T-helper 2 cell treated with Interferon-gamma antibody and Interleukin-4, amounts not matched to agents 5 μg/mL and 100 μg/mL, for 36 hours (primary cell): Measurements from ENCODE around the gene YBEY.

Experiments
- DNase-seq: peaks from one replicate; pipeline ENCODE4 v3.0.0; 2021; ENCODE audit warnings: low spot score
- H3K27ac Mint-ChIP-seq: one replicate; pipeline ENCODE4 v1.8.0; 2021; ENCODE audit warnings: mild to moderate bottlenecking, mixed read lengths
- H3K27me3 Mint-ChIP-seq: one replicate; pipeline ENCODE4 v1.8.0; 2021; ENCODE audit warnings: low read depth, mixed read lengths
- H3K36me3 Mint-ChIP-seq: one replicate; pipeline ENCODE4 v1.8.0; 2021; ENCODE audit warnings: low read depth, mixed read lengths
- H3K4me1 Mint-ChIP-seq: one replicate; pipeline ENCODE4 v1.8.0; 2021; ENCODE audit warnings: low read depth, mixed read lengths
- H3K4me3 Mint-ChIP-seq: one replicate; pipeline ENCODE4 v1.8.0; 2022; ENCODE audit warnings: mild to moderate bottlenecking, moderate library complexity, mixed read lengths
- H3K9me3 Mint-ChIP-seq: one replicate; pipeline ENCODE4 v1.8.0; 2021; ENCODE audit warnings: mixed read lengths

YBEY gene

GRCh38 chr21:46274797-46275390 lies 11.2 kb upstream of the YBEY start:
- no peak for DNase-seq
- no peaks in the 10 kb centered on the region for H3K9me3 Mint-ChIP-seq
- H3K27ac Mint-ChIP-seq = no peak overlapping the region
- no peaks in the 10 kb centered on the region for H3K27me3 Mint-ChIP-seq
- H3K4me1 Mint-ChIP-seq = no peaks in the 10 kb centered on the region
- no peak overlapping the region for H3K4me3 Mint-ChIP-seq
- peaks cover 57% of the 10 kb centered on the region for H3K36me3 Mint-ChIP-seq

GRCh38 chr21:46284077-46284644 lies 2.0 kb upstream of the YBEY start:
- H3K4me1 Mint-ChIP-seq = peaks cover 34% of the 10 kb centered on the region
- DNase-seq = no peak
- H3K27ac Mint-ChIP-seq = peak overlapping the region; percentile 77
- H3K27me3 Mint-ChIP-seq = no peaks in the 10 kb centered on the region
- H3K36me3 Mint-ChIP-seq = peaks cover 47% of the 10 kb centered on the region
- H3K9me3 Mint-ChIP-seq = no peaks in the 10 kb centered on the region
- peak overlapping the region; percentile 96 for H3K4me3 Mint-ChIP-seq

- peaks cover 35% of the 10 kb centered on the region for H3K4me1 Mint-ChIP-seq
- H3K27ac Mint-ChIP-seq = peak overlapping the region; percentile 91
- peak overlapping the region; percentile 96 for H3K4me3 Mint-ChIP-seq
- peaks cover 43% of the 10 kb centered on the region for H3K36me3 Mint-ChIP-seq
- no peak for DNase-seq
- H3K9me3 Mint-ChIP-seq = no peaks in the 10 kb centered on the region
- H3K27me3 Mint-ChIP-seq = no peaks in the 10 kb centered on the region
These were observed 1.4 kb upstream of the YBEY start for GRCh38 chr21:46284733-46285132.

DNA sequence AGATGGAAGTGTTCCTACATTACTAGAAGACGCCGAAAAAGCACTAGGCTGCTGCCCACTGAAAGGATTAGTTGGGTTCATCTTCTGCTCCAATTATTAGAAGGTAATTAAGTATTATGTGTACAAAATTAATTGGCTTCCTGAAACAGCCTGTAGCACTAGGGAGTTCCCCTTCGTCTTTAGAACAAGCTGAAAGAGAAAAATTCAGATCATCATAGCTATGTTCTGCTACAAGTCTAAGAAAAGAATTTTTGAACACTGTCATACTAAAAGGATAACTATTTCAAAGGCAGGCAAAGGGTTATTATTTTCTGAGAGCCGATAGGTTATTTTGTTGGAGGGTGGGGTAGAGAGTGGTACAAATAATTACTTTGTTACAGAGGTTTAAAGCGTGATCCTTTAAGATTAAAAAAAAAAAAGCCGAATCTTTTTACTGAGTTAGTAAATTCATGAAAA lies 908 bp upstream of the YBEY start, which contains the start of gene MCM3AP:
Gene MCM3AP, minus strand, starts transcription at position 406 of the 456 bp plus-strand sequence. Its CDS starts 325 bp downstream, at position 81.
- DNase-seq = no peak
- Mint-ChIP-seq H3K27me3 (no peaks in the 10 kb centered on the region), H3K9me3 (no peaks in the 10 kb centered on the region), H3K36me3 (peaks cover 40% of the 10 kb centered on the region), H3K27ac (peak within 1 kb of the TSS; percentile 97), H3K4me1 (peaks cover 37% of the 10 kb centered on the region), H3K4me3 (peak within 1 kb of the TSS; percentile 97)

- H3K4me1 Mint-ChIP-seq = peaks cover 36% of the 10 kb centered on the region
These were observed 483 bp downstream of the YBEY start for GRCh38 chr21:46286648-46287002.

GRCh38 chr21:46287541-46287940 lies 1.4 kb downstream of the YBEY start:
- Mint-ChIP-seq H3K4me3 (peak overlapping the region; percentile 97), H3K9me3 (peaks cover 8% of the 10 kb centered on the region), H3K36me3 (peaks cover 42% of the 10 kb centered on the region), H3K4me1 (peaks cover 34% of the 10 kb centered on the region), H3K27me3 (no peaks in the 10 kb centered on the region), H3K27ac (no peak overlapping the region)
- no peak for DNase-seq

More at GRCh38 chr21:46286648-46287002, 483 bp downstream of the YBEY start:
- Mint-ChIP-seq H3K9me3 (peaks cover 5% of the 10 kb centered on the region), H3K27me3 (no peaks in the 10 kb centered on the region), H3K27ac (peak overlapping the region; percentile 97), H3K36me3 (peaks cover 40% of the 10 kb centered on the region), H3K4me3 (peak overlapping the region; percentile 97)
- no peak for DNase-seq

GRCh38 chr21:46289655-46290179 lies 3.6 kb downstream of the YBEY start:
- DNase-seq = no peak
- Mint-ChIP-seq H3K36me3 (peaks cover 27% of the 10 kb centered on the region), H3K27ac (no peak overlapping the region), H3K4me3 (no peak overlapping the region), H3K27me3 (no peaks in the 10 kb centered on the region), H3K4me1 (peaks cover 22% of the 10 kb centered on the region), H3K9me3 (peaks cover 8% of the 10 kb centered on the region)

DNA sequence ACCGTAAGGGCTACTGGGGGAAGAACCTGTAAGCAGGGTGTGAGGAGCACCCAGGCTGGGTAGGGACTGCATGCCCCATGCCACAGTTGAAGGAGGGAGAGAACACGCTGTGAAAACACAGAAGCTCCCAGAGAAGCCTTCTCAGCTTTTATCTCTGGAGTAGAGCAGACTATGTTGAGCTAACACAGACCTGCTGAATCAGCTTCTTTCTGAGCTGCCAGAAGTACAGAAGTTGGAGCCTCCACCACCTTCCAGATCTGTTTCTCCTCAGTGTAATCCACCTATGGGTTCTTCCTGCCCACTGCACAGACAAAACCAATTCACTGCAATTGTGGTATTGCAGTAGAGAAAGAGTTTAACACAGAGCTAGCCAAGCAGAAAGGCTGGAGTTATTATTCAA lies 5.4 kb downstream of the YBEY start:
- no peak for DNase-seq
- Mint-ChIP-seq H3K4me3 (no peak overlapping the region), H3K27me3 (no peaks in the 10 kb centered on the region), H3K4me1 (peaks cover 23% of the 10 kb centered on the region), H3K9me3 (peaks cover 8% of the 10 kb centered on the region), H3K36me3 (peaks cover 22% of the 10 kb centered on the region), H3K27ac (no peak overlapping the region)

GRCh38 chr21:46294647-46295176 lies 8.6 kb downstream of the YBEY start:
- Mint-ChIP-seq H3K27me3 (no peaks in the 10 kb centered on the region), H3K4me1 (peaks cover 15% of the 10 kb centered on the region), H3K27ac (peak overlapping the region; percentile 36), H3K9me3 (peaks cover 8% of the 10 kb centered on the region), H3K36me3 (peaks cover 25% of the 10 kb centered on the region), H3K4me3 (no peak overlapping the region)
- DNase-seq = no peak

DNA sequence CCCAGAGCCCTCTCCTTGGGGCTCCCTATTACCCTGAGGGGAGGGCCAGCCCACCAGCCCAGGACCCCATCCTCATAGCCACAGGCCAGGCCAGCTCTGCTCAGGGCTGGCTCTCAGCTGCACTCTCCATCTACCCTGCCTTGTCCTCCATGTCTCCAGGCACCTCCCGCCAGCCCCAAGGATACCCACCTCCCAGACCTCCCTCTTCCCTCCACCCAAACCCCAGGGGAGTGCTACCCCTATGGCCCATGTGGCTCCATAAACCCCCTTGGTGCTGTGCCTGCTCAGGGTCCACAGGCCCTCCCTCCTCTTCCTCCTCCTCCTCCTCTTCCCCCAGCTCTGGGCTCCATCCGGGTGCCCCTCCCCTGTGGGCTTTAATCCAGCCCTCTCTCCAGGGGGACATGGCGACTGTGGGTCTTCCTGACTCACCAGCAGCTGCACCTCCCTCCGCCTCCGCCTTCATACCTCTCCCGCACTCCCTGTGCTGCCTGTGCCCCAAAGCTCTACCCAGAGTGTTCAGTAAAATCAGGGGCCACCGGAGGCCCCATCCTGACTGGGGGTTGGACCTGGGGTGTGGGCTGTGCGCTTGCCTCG lies 9.1 kb downstream of the YBEY start:
- no peak overlapping the region for H3K4me3 Mint-ChIP-seq

DNA sequence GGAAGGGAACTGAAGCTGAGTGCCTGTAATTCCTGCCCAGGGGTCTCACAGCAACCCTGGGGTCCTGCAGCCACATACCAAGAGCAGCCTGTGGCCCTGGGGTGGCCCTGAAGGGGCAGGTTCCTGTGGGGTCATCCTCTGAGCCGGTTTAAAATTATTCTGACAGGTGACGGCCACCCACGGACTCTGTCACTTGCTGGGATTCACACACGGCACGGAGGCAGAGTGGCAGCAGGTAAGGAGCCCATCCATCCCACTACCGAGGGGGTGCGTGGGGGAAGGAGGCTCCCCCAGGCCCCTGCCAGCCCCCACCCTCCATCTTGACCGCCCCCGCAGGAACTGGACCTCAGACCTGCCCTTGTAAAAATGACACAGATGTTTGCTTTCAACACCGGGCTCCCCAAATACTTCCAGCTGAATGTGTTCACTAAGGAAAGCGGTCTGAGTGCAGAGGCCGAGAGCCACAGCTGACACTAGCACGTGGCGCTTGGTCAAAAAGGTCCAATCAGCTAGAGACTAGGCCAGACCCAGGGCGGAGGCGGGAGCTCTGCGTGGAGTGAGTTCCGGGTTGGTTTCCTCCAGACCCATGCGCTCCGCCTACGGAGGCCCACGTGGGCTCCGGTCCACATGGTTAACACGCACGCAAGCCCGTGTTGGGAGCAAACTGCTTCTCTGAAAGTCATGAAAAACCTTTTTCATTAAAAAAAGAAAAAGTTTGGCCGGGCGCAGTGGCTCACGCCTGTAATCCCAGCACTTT lies 10.0 kb downstream of the YBEY start:
- Mint-ChIP-seq H3K4me3 (peak overlapping the region; percentile 45), H3K4me1 (peaks cover 12% of the 10 kb centered on the region), H3K27ac (peak overlapping the region; percentile 80), H3K27me3 (no peaks in the 10 kb centered on the region), H3K9me3 (peaks cover 7% of the 10 kb centered on the region), H3K36me3 (peaks cover 33% of the 10 kb centered on the region)
- peak; percentile 75 for DNase-seq

More for the DNA sequence above, 9.1 kb downstream of the YBEY start:
- Mint-ChIP-seq H3K9me3 (peaks cover 8% of the 10 kb centered on the region), H3K36me3 (peaks cover 28% of the 10 kb centered on the region), H3K27me3 (no peaks in the 10 kb centered on the region), H3K4me1 (peaks cover 14% of the 10 kb centered on the region), H3K27ac (peak overlapping the region; percentile 55)
- DNase-seq = no peak

- Mint-ChIP-seq H3K36me3 (peaks cover 23% of the 10 kb centered on the region), H3K4me3 (peak overlapping the region; percentile 60), H3K27ac (no peak overlapping the region), H3K27me3 (no peaks in the 10 kb centered on the region), H3K4me1 (peaks cover 10% of the 10 kb centered on the region), H3K9me3 (no peaks in the 10 kb centered on the region)
- no peak for DNase-seq
These were observed 11.5 kb downstream of the YBEY start for GRCh38 chr21:46297338-46298271.

DNA sequence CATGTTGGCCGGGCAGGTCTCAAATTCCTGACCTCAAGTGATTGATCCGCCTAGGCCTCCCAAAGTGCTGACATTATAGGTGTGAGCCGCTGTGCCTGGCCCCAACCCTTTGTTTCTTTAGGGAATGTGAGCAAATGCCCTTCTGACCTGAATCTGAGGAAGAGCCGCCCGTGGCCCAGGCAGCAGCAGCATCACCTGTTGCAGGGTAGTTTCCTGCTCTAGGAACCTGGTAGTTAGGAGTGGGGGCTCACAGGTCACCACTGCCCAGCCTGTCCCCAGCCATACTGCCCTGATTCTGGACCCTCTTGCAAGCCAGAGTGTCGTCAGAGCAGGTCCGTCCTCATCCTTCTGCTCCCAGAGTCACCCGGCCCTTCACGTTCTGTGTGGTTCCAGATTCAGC lies 13.0 kb downstream of the YBEY start:
- no peak overlapping the region for H3K27ac Mint-ChIP-seq
- no peak overlapping the region for H3K4me3 Mint-ChIP-seq
- no peaks in the 10 kb centered on the region for H3K9me3 Mint-ChIP-seq
- H3K27me3 Mint-ChIP-seq = no peaks in the 10 kb centered on the region
- H3K36me3 Mint-ChIP-seq = peaks cover 29% of the 10 kb centered on the region
- peaks cover 10% of the 10 kb centered on the region for H3K4me1 Mint-ChIP-seq
- DNase-seq = no peak
